SK-N-MC (cell line): ENCODE results near the gene PGM5.

Experiments used
- EZH2 ChIP-seq: fragments of 200-600 bp; sonication (generic); IDR thresholded peaks from one replicate; pipeline ENCODE4 v1.6.1; 2017; ENCODE audit warnings: antibody characterized with exemption
- POLR2AphosphoS5 ChIP-seq: IDR thresholded peaks from 2 replicates; pipeline ENCODE4 v1.6.1; 2012; ENCODE audit warnings: mild to moderate bottlenecking, low read depth, low read length, borderline replicate concordance

DNA sequence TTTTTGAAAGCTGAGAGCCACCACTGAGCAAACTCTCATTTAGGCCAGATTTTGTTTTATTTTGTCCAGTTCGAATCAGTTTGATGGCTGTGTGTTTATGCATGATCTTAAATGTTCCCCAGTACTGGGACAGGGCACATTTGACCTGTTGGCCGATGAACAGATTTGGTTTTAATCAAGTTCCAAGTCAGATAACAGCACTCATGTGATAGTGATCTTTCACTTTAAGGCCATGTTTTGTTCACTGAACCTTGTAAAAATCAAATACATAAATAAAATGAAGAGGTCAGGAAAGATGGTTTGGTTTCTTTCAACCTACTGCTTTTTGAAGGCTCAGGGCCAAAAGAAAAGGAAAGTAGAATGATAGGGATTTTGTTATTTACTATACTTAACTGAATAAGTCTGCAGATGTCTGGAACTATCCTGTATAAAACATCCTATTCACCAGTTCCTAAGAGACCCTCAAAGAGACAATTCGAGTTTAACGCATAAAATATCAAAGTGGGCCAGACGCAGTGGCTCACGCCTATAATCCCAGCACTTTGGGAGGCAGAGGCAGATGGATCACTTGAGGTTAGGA, 77.2 kb downstream of the PGM5 start:
- TF ChIP-seq EZH2 = no peak
- TF ChIP-seq POLR2AphosphoS5 = no peak
